Measurements from ENCODE around the gene PIK3AP1.

Gene PIK3AP1

GRCh38 chr10:96719850-96720421 is 378 bp downstream of the PIK3AP1 start:
- Histone ChIP-seq H3K27me3 (ENCODE audit: insufficient read depth, poor library complexity, severe bottlenecking) (peaks cover 8% of the 10 kb centered on the region), H3K27ac (ENCODE audit: poor library complexity, severe bottlenecking) (no peak overlapping the region), H3K36me3 (ENCODE audit: low read depth) (no peaks in the 10 kb centered on the region), H3K4me3 (ENCODE audit: severe bottlenecking) (peak overlapping the region; percentile 41), H3K4me1 (ENCODE audit: insufficient read depth, poor library complexity, severe bottlenecking) (no peaks in the 10 kb centered on the region), H3K9me3 (ENCODE audit: severe bottlenecking) (no peaks in the 10 kb centered on the region)
- DNase-seq (ENCODE audit: low spot score) (no peak), ATAC-seq (ENCODE audit: low read depth) (no peak; the same call in 2 of the 3 replicates)
- no peak for TF ChIP-seq CTCF (IDR thresholded peaks at IDR 0.05; ENCODE audit: poor library complexity, severe bottlenecking)

- no peaks in the 10 kb centered on the region for H3K36me3 ChIP-seq (ENCODE audit: low read depth)
- DNase-seq (ENCODE audit: low spot score), result no peak
- H3K27me3 ChIP-seq (ENCODE audit: insufficient read depth, poor library complexity, severe bottlenecking), result peaks cover 8% of the 10 kb centered on the region
- no peak for TF ChIP-seq CTCF (IDR thresholded peaks at IDR 0.05; ENCODE audit: poor library complexity, severe bottlenecking)
- H3K4me1 ChIP-seq (ENCODE audit: insufficient read depth, poor library complexity, severe bottlenecking), result no peaks in the 10 kb centered on the region
- no peak overlapping the region for H3K4me3 ChIP-seq (ENCODE audit: severe bottlenecking)
- ATAC-seq (ENCODE audit: low read depth), result no peak
- no peak overlapping the region for H3K27ac ChIP-seq (ENCODE audit: poor library complexity, severe bottlenecking)
- no peaks in the 10 kb centered on the region for H3K9me3 ChIP-seq (ENCODE audit: severe bottlenecking)
Measured at GRCh38 chr10:96719200-96719599, 1.1 kb downstream of the PIK3AP1 start.

- ATAC-seq (ENCODE audit: low read depth), result no peak
- TF ChIP-seq CTCF (IDR thresholded peaks at IDR 0.05; ENCODE audit: poor library complexity, severe bottlenecking), result no peak
- H3K27me3 ChIP-seq (ENCODE audit: insufficient read depth, poor library complexity, severe bottlenecking), result peaks cover 8% of the 10 kb centered on the region
- H3K4me3 ChIP-seq (ENCODE audit: severe bottlenecking), result no peak overlapping the region
- no peak overlapping the region for H3K27ac ChIP-seq (ENCODE audit: poor library complexity, severe bottlenecking)
- no peaks in the 10 kb centered on the region for H3K36me3 ChIP-seq (ENCODE audit: low read depth)
- H3K9me3 ChIP-seq (ENCODE audit: severe bottlenecking), result no peaks in the 10 kb centered on the region
- H3K4me1 ChIP-seq (ENCODE audit: insufficient read depth, poor library complexity, severe bottlenecking), result no peaks in the 10 kb centered on the region
- no peak for DNase-seq (ENCODE audit: low spot score)
Measured at GRCh38 chr10:96718304-96718990, 1.9 kb downstream of the PIK3AP1 start.

GRCh38 chr10:96716390-96716789 is 3.9 kb downstream of the PIK3AP1 start:
- no peaks in the 10 kb centered on the region for H3K36me3 ChIP-seq (ENCODE audit: low read depth)

More at GRCh38 chr10:96716390-96716789, 3.9 kb downstream of the PIK3AP1 start:
- H3K4me1 ChIP-seq (ENCODE audit: insufficient read depth, poor library complexity, severe bottlenecking), result no peaks in the 10 kb centered on the region
- H3K9me3 ChIP-seq (ENCODE audit: severe bottlenecking), result no peaks in the 10 kb centered on the region
- peaks cover 8% of the 10 kb centered on the region for H3K27me3 ChIP-seq (ENCODE audit: insufficient read depth, poor library complexity, severe bottlenecking)
- H3K4me3 ChIP-seq (ENCODE audit: severe bottlenecking), result no peak overlapping the region
- no peak for DNase-seq (ENCODE audit: low spot score)
- no peak overlapping the region for H3K27ac ChIP-seq (ENCODE audit: poor library complexity, severe bottlenecking)
- no peak for TF ChIP-seq CTCF (IDR thresholded peaks at IDR 0.05; ENCODE audit: poor library complexity, severe bottlenecking)
- no peak for ATAC-seq (ENCODE audit: low read depth)
